GM19351 (cell line): Measurements from ENCODE around the gene TAF1C.

Experiments
- ATAC-seq: cut with Tn5 transposase; IDR thresholded peaks from one replicate; pipeline ENCODE4 v1.9.1; 2021; ENCODE audit warnings: mild to moderate bottlenecking, moderate library complexity; ENCODE audit not compliant: unreplicated experiment

TAF1C gene

DNA sequence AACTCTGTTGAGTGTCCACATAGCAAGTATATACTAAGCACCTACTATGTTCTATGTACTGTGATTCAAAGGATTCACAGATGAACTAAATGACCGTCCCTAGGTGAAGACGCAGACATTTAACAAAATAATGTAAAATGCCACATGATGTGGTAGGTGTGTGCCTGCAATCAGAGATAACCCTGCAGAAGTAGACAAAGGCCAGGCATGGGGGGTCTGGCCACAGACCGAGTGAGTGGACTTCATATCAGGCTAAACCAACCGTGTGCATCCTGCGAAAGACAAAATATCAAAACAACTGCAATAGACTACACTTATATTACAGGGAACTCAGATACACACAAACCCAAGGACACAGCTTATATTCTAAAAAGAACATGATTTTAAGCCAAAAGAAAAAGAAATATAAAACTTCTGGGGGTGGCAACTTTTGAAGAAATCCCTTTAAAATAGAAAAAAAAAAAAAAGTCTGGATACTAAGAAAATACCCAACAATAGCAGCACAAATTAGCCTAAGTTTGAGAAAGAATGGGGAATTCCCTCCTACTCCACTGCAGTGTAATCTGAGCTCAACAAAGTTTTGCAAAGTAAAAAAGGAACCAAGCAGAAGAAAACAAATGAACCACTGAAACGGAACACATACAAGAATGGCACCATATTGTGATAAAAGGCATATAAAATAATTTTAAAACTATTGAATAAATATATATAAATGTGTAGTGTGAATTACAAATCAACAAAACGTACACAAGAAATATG, 54.2 kb downstream of the TAF1C start:
- ATAC-seq: no peak

DNA sequence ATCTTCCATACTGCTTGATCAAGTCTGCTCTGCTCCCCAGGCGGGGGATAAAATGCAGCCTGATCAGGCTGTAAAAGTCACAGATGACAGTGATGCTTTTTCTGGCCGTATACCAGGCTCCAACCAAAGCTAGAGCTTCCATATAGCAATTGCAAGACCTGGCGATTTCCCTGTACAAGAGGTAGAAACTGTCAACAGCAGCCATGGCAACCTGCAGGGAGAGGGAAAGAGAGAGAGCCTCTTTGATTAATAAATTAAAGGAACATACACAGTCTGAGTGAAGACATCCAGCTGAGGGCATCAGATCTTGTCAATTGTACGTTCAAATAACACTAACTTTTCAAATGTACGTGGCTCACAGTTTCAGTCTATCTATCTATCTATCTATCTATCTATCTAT, 55.7 kb downstream of the TAF1C start:
- no peak for ATAC-seq
